ENCODE measurements around the gene ACOT11.

Gene ACOT11

GRCh38 chr1:54548389-54549044 is 489 bp downstream of the ACOT11 start:
- TF ChIP-seq CTCF (conservative IDR thresholded peaks at IDR 0.05): no peak
- H3K27ac ChIP-seq: no peak overlapping the region

- no peak for TF ChIP-seq CTCF (conservative IDR thresholded peaks at IDR 0.05)
- no peak overlapping the region for H3K27ac ChIP-seq
These were observed 1.3 kb downstream of the ACOT11 start for GRCh38 chr1:54549181-54549924.

- TF ChIP-seq CTCF (conservative IDR thresholded peaks at IDR 0.05): no peak
- H3K27ac ChIP-seq: no peak overlapping the region
These were observed 3.9 kb downstream of the ACOT11 start for GRCh38 chr1:54551891-54552290.

- no peak for TF ChIP-seq CTCF (conservative IDR thresholded peaks at IDR 0.05)
These were observed 5.7 kb downstream of the ACOT11 start for GRCh38 chr1:54553602-54554313.

GRCh38 chr1:54556110-54556509 is 8.1 kb downstream of the ACOT11 start:
- no peak for TF ChIP-seq CTCF (conservative IDR thresholded peaks at IDR 0.05)
- H3K27ac ChIP-seq: no peak overlapping the region

More at GRCh38 chr1:54553602-54554313, 5.7 kb downstream of the ACOT11 start:
- H3K27ac ChIP-seq: no peak overlapping the region

GRCh38 chr1:54557671-54558355 is 9.8 kb downstream of the ACOT11 start:
- no peak overlapping the region for H3K27ac ChIP-seq
- no peak for TF ChIP-seq CTCF (conservative IDR thresholded peaks at IDR 0.05)
